Mesothelial cell of epicardium (in vitro differentiated cells): ENCODE data around the gene EFEMP1. TPM values are rescaled to one million over a fixed set of nuclear protein-coding genes. Genes with fewer than 3 reads are reported as not detected.

Source experiments
- DNase-seq, 2 experiments: peaks; one replicate each; pipeline ENCODE4 v3.0.0; 2021; ENCODE audit warnings: low spot score in 2 of 2; ENCODE audit not compliant: unreplicated experiment in 2 of 2
- H3K27ac Mint-ChIP-seq: 2 replicates; pipeline ENCODE4 v1.8.0; 2021; ENCODE audit warnings: mixed read lengths
- H3K27me3 Mint-ChIP-seq: 2 replicates; pipeline ENCODE4 v1.8.0; 2021; ENCODE audit warnings: low read depth, mixed read lengths
- H3K36me3 Mint-ChIP-seq: 2 replicates; pipeline ENCODE4 v1.8.0; 2021; ENCODE audit warnings: mixed read lengths
- H3K4me1 Mint-ChIP-seq: 2 replicates; pipeline ENCODE4 v1.8.0; 2021; ENCODE audit warnings: mixed read lengths
- H3K4me3 Mint-ChIP-seq: 2 replicates; pipeline ENCODE4 v1.8.0; 2021; ENCODE audit warnings: mild to moderate bottlenecking, moderate library complexity, mixed read lengths
- H3K9me3 Mint-ChIP-seq: 2 replicates; pipeline ENCODE4 v1.8.0; 2021; ENCODE audit warnings: mixed read lengths
- CTCF ChIP-seq: fragments of 200-600 bp; sonication (generic); IDR thresholded peaks from one replicate; pipeline ENCODE4 v1.5.0; 2021; ENCODE audit warnings: antibody characterized with exemption; ENCODE audit not compliant: unreplicated experiment
- total RNA-seq: library from RNA; stranded (reverse); gene quantifications from 3 replicates; pipeline ENCODE4 v1.2.1, GENCODE V29; 2021

Gene EFEMP1
- total RNA-seq, 1 donor from 2014 or later: 38.1 TPM

DNA sequence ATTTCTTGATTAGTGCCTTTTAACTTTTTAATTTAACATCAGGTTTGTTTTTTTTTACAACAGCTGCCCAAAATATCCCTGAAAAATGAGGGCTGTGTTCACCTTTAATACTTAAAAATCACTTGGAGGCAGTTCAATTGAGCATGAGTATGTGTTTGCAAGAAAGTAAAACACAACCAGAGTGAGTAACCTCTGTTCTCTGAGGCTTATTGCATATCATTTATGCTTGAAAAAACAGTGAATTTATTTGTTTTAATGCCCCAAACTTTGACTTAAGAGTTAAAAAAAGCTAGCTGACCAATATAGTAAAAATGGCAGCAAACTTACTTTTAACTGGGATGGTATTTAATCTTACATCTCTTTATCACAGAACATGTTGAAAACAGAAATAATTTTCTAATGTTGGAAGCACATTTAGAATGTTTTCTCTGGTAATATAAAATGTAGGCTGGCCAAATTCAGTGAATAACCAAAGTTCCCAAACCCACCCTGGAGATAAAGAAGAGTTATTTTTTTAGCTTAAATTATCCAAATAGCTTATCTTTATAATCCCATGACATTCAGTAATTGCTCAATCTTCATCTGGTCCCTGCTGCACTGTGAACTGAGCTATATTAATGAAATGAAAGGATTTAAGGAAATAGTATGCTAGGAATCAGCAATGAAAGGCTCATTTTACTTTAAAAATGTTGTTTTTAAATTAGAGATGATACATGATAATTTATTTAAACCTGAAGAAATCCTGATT is 24.8 kb upstream of the EFEMP1 start:
- Mint-ChIP-seq H3K27ac (no peak overlapping the region), H3K4me1 (peaks cover 22% of the 10 kb centered on the region), H3K36me3 (no peaks in the 10 kb centered on the region), H3K4me3 (no peak overlapping the region), H3K27me3 (peaks cover 8% of the 10 kb centered on the region), H3K9me3 (peaks cover 10% of the 10 kb centered on the region)
- DNase-seq: no peak
- no peak for TF ChIP-seq CTCF

DNA sequence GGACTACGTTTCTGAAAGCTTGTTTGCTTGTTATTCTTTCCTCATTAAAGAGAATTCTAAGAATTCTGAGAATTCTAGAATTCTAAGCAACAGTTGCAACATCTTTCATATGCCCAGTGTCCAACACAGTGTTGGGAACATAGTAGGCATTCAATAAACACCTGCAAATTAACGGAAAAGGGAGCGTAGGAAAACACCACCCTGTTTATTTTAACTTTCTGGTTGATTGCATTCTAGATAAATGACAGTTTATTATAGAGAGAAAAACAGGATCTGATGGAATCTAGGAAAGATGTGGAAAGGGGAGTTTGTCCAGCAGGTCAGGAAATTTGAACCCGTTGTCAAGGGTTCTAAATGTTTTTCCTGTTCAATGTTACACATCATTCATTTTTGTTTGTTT is 24.2 kb upstream of the EFEMP1 start:
- H3K4me3 Mint-ChIP-seq: no peak overlapping the region
- TF ChIP-seq CTCF: no peak
- H3K27ac Mint-ChIP-seq: no peak overlapping the region
- H3K27me3 Mint-ChIP-seq: peaks cover 6% of the 10 kb centered on the region
- H3K36me3 Mint-ChIP-seq: no peaks in the 10 kb centered on the region
- DNase-seq: no peak
- peaks cover 22% of the 10 kb centered on the region for H3K4me1 Mint-ChIP-seq
- H3K9me3 Mint-ChIP-seq: peaks cover 10% of the 10 kb centered on the region

DNA sequence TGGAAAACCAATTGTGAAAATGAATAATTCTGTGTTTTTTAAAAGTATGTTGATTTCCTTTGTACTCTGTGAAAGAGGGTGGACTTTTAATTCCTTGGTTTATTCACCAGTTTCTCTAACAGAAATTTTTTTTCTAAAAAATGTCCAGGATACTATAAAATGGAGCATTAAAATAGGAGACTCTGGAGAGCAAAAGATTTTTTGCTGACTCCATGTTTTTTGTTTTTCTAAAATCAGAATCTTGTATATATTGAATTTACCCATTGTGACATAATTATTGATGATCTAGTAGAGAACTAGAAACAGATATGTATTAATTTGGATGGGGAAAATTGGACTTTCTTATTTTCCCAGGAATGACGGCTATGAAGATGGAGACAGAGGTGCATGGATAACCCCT is 23.2 kb upstream of the EFEMP1 start:
- H3K4me1 Mint-ChIP-seq: peaks cover 22% of the 10 kb centered on the region
- no peak for TF ChIP-seq CTCF
- H3K9me3 Mint-ChIP-seq: peaks cover 10% of the 10 kb centered on the region
- DNase-seq: no peak
- H3K27ac Mint-ChIP-seq: no peak overlapping the region
- H3K27me3 Mint-ChIP-seq: peaks cover 1% of the 10 kb centered on the region
- H3K4me3 Mint-ChIP-seq: no peak overlapping the region
- no peaks in the 10 kb centered on the region for H3K36me3 Mint-ChIP-seq

- H3K27ac Mint-ChIP-seq: no peak overlapping the region
These were observed 19.9 kb upstream of the EFEMP1 start for GRCh38 chr2:55943466-55943865.

DNA sequence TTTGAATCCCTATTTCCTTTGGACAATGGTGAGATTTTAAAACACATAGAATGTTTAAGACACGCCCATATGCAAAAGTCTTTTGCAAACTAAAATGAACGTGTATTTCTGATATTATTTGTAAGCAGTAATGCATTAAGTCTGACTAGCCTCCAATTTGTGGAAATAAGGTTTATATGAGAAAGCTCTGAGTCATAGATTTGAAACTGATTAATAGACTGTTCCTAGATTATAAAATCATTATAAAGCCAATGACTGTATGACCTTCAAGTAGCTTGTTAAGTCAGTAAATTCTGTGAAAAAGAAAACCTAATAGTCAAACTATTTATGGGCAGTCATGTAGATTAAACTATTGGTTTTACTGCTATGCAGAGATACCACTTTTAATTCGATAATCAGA is 12.8 kb upstream of the EFEMP1 start:
- Mint-ChIP-seq H3K36me3 (no peaks in the 10 kb centered on the region), H3K9me3 (no peaks in the 10 kb centered on the region), H3K27me3 (peaks cover 5% of the 10 kb centered on the region), H3K27ac (no peak overlapping the region), H3K4me1 (peaks cover 5% of the 10 kb centered on the region), H3K4me3 (no peak overlapping the region)
- no peak for DNase-seq
- TF ChIP-seq CTCF: no peak

More at GRCh38 chr2:55943466-55943865, 19.9 kb upstream of the EFEMP1 start:
- no peak for DNase-seq
- Mint-ChIP-seq H3K36me3 (no peaks in the 10 kb centered on the region), H3K27me3 (no peaks in the 10 kb centered on the region), H3K4me1 (peaks cover 9% of the 10 kb centered on the region), H3K9me3 (peaks cover 10% of the 10 kb centered on the region), H3K4me3 (no peak overlapping the region)
- no peak for TF ChIP-seq CTCF

DNA sequence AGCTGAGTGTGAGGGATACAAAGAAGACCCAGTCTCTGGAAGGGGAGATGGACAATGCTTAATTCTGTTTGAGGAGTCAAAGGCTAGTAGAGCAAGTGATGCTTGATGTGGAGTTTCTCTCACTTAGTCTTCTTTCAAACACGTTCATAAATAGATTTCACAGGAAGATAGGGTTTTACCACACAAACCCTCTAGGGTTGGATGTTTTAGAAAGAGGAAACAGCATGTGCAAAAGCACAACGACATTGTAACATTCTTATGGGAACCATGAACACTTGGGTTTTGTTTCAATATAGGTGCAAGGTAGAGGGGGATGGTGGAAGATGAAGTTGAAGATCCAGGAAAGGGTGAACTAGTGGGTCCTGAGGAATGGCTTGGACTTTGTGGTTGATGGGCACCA is 10.8 kb upstream of the EFEMP1 start:
- Mint-ChIP-seq H3K27me3 (peaks cover 5% of the 10 kb centered on the region), H3K36me3 (no peaks in the 10 kb centered on the region), H3K4me3 (no peak overlapping the region), H3K4me1 (peaks cover 20% of the 10 kb centered on the region), H3K27ac (no peak overlapping the region), H3K9me3 (no peaks in the 10 kb centered on the region)
- no peak for DNase-seq
- TF ChIP-seq CTCF: no peak
